NCI-H2196 treated with DMSO at 0.1 percent for 48 hours (cell line): ENCODE results near the gene ACSS1.

Experiments used
- DNase-seq: peaks from one replicate; lab custom pipeline; 2025; ENCODE audit not compliant: unreplicated experiment; lab: John Stamatoyannopoulos, UW

Gene ACSS1

GRCh38 chr20:24979036-24979960 lies 78.6 kb downstream of the ACSS1 start:
- no peak for DNase-seq

- DNase-seq, result no peak
These were observed 79.4 kb downstream of the ACSS1 start for GRCh38 chr20:24978513-24978912.

- DNase-seq, result no peak
These were observed 80.1 kb downstream of the ACSS1 start for GRCh38 chr20:24977797-24978196.

- DNase-seq, result no peak
These were observed 80.6 kb downstream of the ACSS1 start for GRCh38 chr20:24977336-24977735.

- DNase-seq, result no peak
These were observed 85.6 kb downstream of the ACSS1 start for GRCh38 chr20:24972341-24972740.

- no peak for DNase-seq
These were observed 86.4 kb downstream of the ACSS1 start for GRCh38 chr20:24971376-24972101.

GRCh38 chr20:24970754-24971153 lies 87.2 kb downstream of the ACSS1 start:
- DNase-seq, result no peak

GRCh38 chr20:24970030-24970553 lies 87.8 kb downstream of the ACSS1 start:
- DNase-seq, result no peak

GRCh38 chr20:24969186-24970029 lies 88.5 kb downstream of the ACSS1 start:
- DNase-seq, result no peak

- DNase-seq, result peak; percentile 32
These were observed 89.6 kb downstream of the ACSS1 start for GRCh38 chr20:24968278-24968800.

- DNase-seq, result no peak
These were observed 91.5 kb downstream of the ACSS1 start for GRCh38 chr20:24966317-24967012.

GRCh38 chr20:24965065-24965919 lies 92.6 kb downstream of the ACSS1 start:
- no peak for DNase-seq

GRCh38 chr20:24964506-24964840 lies 93.5 kb downstream of the ACSS1 start:
- DNase-seq, result no peak

GRCh38 chr20:24963672-24964505 lies 94.0 kb downstream of the ACSS1 start:
- no peak for DNase-seq

- no peak for DNase-seq
These were observed 95.4 kb downstream of the ACSS1 start for GRCh38 chr20:24962510-24962909.

- no peak for DNase-seq
These were observed 95.8 kb downstream of the ACSS1 start for GRCh38 chr20:24962182-24962492.

GRCh38 chr20:24961384-24962181 lies 96.4 kb downstream of the ACSS1 start:
- DNase-seq, result no peak

- no peak for DNase-seq
These were observed 97.1 kb downstream of the ACSS1 start for GRCh38 chr20:24960861-24961260.
